CD4-positive, alpha-beta memory T cell (primary cell): ENCODE results near the gene PCP4L1. TPM values are rescaled to one million over a fixed set of nuclear protein-coding genes. Genes with fewer than 3 reads are reported as not detected.
"Not testable (repeated sequence)": the region's sequence is repeated elsewhere in the genome, so short reads cannot be mapped to it uniquely, and the experiment has no call there.

Experiments
- CTCF ChIA-PET: fragments of 350-600 bp; sonication (Branson Sonifier 250); formaldehyde crosslinking; loops from one replicate; lab custom pipeline; 2021; ENCODE audit warnings: inconsistent platforms; ENCODE audit not compliant: partially characterized antibody; lab: Charles Lee
- POLR2A ChIA-PET: fragments of 350-600 bp; sonication (Branson Sonifier 250); formaldehyde crosslinking; loops from one replicate; lab custom pipeline; 2021; ENCODE audit not compliant: partially characterized antibody; lab: Charles Lee
- DNase-seq, 5 donors: peaks; one replicate each; pipeline versions ENCODE4 v3.0.0 to v3.0.0-alpha.2; 2020 to 2022; ENCODE audit warnings: mixed read lengths in 1 of 5
- H3K27ac ChIP-seq: one replicate; pipeline ENCODE4 v1.7.0; 2013; ENCODE audit warnings: low read depth, low read length
- H3K27me3 ChIP-seq: 2 replicates; pipeline ENCODE4 v1.7.0; 2013; ENCODE audit warnings: mild to moderate bottlenecking, low read length, moderate library complexity; ENCODE audit not compliant: insufficient read depth
- H3K36me3 ChIP-seq: 2 replicates; pipeline ENCODE4 v1.7.0; 2013; ENCODE audit warnings: mild to moderate bottlenecking, low read length, moderate library complexity; ENCODE audit not compliant: insufficient read depth
- H3K4me1 ChIP-seq: 2 replicates; pipeline ENCODE4 v1.7.0; 2013; ENCODE audit warnings: mild to moderate bottlenecking, low read length, moderate library complexity; ENCODE audit not compliant: insufficient read depth
- H3K4me3 ChIP-seq, 2 donors: one replicate each; pipeline ENCODE4 v1.7.0; 2013; ENCODE audit warnings: low read length in 2 of 2, mild to moderate bottlenecking in 1 of 2
- H3K9me3 ChIP-seq, 2 donors: one replicate each; pipeline ENCODE4 v1.7.0; 2013; ENCODE audit warnings: low read length in 2 of 2, control low read depth in 1 of 2; ENCODE audit not compliant: control insufficient read depth in 1 of 2
- H3K27ac Mint-ChIP-seq, 7 donors: one replicate each; pipeline ENCODE4 v1.8.0; 2020 to 2021; ENCODE audit warnings: mixed read lengths in 7 of 7, mild to moderate bottlenecking in 6 of 7, inconsistent platforms in 3 of 7, moderate library complexity in 3 of 7
- H3K27me3 Mint-ChIP-seq, 2 donors: one replicate each; pipeline ENCODE4 v1.8.0; 2020 to 2021; ENCODE audit warnings: mixed read lengths in 2 of 2
- H3K36me3 Mint-ChIP-seq, 2 donors: one replicate each; pipeline ENCODE4 v1.8.0; 2020 to 2021; ENCODE audit warnings: mixed read lengths in 2 of 2, inconsistent platforms in 1 of 2, mild to moderate bottlenecking in 1 of 2
- H3K4me1 Mint-ChIP-seq, 4 donors: one replicate each; pipeline ENCODE4 v1.8.0; 2020 to 2021; ENCODE audit warnings: mixed read lengths in 4 of 4, mild to moderate bottlenecking in 1 of 4
- H3K4me3 Mint-ChIP-seq, 8 donors: one replicate each; pipeline ENCODE4 v1.8.0; 2020 to 2021; ENCODE audit warnings: mixed read lengths in 8 of 8, mild to moderate bottlenecking in 7 of 8, moderate library complexity in 6 of 8, inconsistent platforms in 3 of 8
- H3K9me3 Mint-ChIP-seq, 8 donors: one replicate each; pipeline ENCODE4 v1.8.0; 2020 to 2021; ENCODE audit warnings: mixed read lengths in 8 of 8, mild to moderate bottlenecking in 5 of 8, inconsistent platforms in 3 of 8, moderate library complexity in 1 of 8
- intact Hi-C: fragments of 100-400 bp; cut with micrococcal nuclease; formaldehyde crosslinking; loops from one replicate; pipeline ENCODE4 v1.15.1; 2023
- polyA plus RNA-seq, 2 donors: library from polyadenylated mRNA; unstranded; fragments of 300-500 nt; fragmentation: Illumina TruSeq; gene quantifications; one replicate each; pipeline ENCODE4 v1.2.3, GENCODE V29; 2021
- total RNA-seq, 2 experiments: library from RNA; stranded (reverse); gene quantifications; one replicate each; pipeline ENCODE4 v1.2.3, GENCODE V29; 2021

The PCP4L1 gene
- total and polyA plus RNA-seq, 4 experiments from 2014 or later: not detected

GRCh38 chr1:161224695-161225087 is 33.9 kb upstream of the PCP4L1 start:
- H3K9me3 Mint-ChIP-seq, DNase-seq, H3K4me3 Mint-ChIP-seq, H3K27me3 Mint-ChIP-seq, H3K4me3 ChIP-seq, H3K27me3 ChIP-seq, H3K9me3 ChIP-seq, H3K27ac ChIP-seq: not testable (repeated sequence)
- CTCF ChIA-PET: interaction anchor here (1.1 to 13.2 kb wide), 14 partner anchors 8 to 160 kb away, joined by 3 to 245 read pairs (median 46); partner anchors contain the start of genes ADAMTS4, CFAP126, FCER1G and NDUFS2
- peaks cover 28% of the 10 kb centered on the region for H3K4me1 ChIP-seq
- peak overlapping the region in 1 of 7 donors; percentile 17 for H3K27ac Mint-ChIP-seq
- intact Hi-C loops: loop anchor here (1.0 to 10.0 kb wide), 9 partner anchors 14 to 520 kb away; partner anchors contain the start of genes B4GALT3, CFAP126, DEDD and DUSP12
- peaks cover 4 to 23% of the 10 kb centered on the region in 2 donors for H3K36me3 Mint-ChIP-seq
- H3K4me1 Mint-ChIP-seq: peaks cover 20 to 37% (median 29%) of the 10 kb centered on the region in 4 donors
- POLR2A ChIA-PET: interaction anchor here (0.7 to 5.1 kb wide), 11 partner anchors 13 to 165 kb away, joined by 3 to 112 read pairs (median 16); partner anchors contain the start of genes NDUFS2, PPOX and UFC1
- peaks cover 16% of the 10 kb centered on the region for H3K36me3 ChIP-seq

DNA sequence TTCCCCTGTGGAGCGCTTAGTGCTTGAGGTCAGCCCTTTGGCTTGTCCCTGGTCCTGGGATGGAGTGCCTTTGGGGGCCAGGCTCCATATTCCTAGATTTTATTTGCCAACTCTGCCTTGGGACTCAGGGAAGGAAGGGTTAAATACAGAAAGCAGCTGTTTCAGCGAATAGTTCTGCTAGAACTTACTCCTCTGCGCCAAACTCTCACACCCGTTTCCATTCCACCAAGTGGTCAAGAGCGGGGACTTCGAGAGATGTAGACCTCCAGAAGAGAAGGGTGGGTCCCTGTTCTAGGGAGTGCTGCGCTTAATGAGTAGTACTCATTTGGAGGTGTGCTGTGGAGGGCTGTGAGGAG is 33.4 kb upstream of the PCP4L1 start:
- Mint-ChIP-seq H3K4me1 (peaks cover 20 to 37% (median 29%) of the 10 kb centered on the region in 4 donors), H3K27ac (peak overlapping the region; percentile 83 to 98 (median 97)), H3K9me3 (no peaks in the 10 kb centered on the region), H3K27me3 (no peaks in the 10 kb centered on the region), H3K4me3 (peak overlapping the region in 3 of 8 donors; percentile 96 to 100 (median 99)), H3K36me3 (peaks cover 4 to 24% of the 10 kb centered on the region in 2 donors)
- intact Hi-C loops: loop anchor here (1.0 to 10.0 kb wide), 9 partner anchors 15 to 520 kb away; partner anchors contain the start of genes B4GALT3, CFAP126, DEDD and DUSP12
- Histone ChIP-seq H3K27ac (peak overlapping the region; percentile 39), H3K9me3 (no peaks in the 10 kb centered on the region), H3K4me1 (peaks cover 28% of the 10 kb centered on the region), H3K4me3 (no peak overlapping the region), H3K27me3 (no peaks in the 10 kb centered on the region), H3K36me3 (peaks cover 20% of the 10 kb centered on the region)
- DNase-seq: peak in 1 of 5 donors; percentile 41
- CTCF ChIA-PET: interaction anchor here (0.7 to 13.2 kb wide), 31 partner anchors 9 to 228 kb away, joined by 3 to 245 read pairs (median 8); partner anchors contain the start of genes ADAMTS4, ARHGAP30, B4GALT3 and CFAP126
- POLR2A ChIA-PET: interaction anchor here (0.6 to 5.1 kb wide), 28 partner anchors 8 to 175 kb away, joined by 3 to 112 read pairs (median 7); partner anchors contain the start of genes ARHGAP30, CFAP126, DEDD and FCER1G

- ChIA-PET CTCF (interaction anchor here (0.7 to 13.2 kb wide), 37 partner anchors 9 to 228 kb away, joined by 3 to 245 read pairs (median 7); partner anchors contain the start of genes ADAMTS4, ARHGAP30, B4GALT3 and CFAP126), POLR2A (interaction anchor here (0.6 to 5.1 kb wide), 31 partner anchors 8 to 180 kb away, joined by 3 to 112 read pairs (median 6); partner anchors contain the start of genes ARHGAP30, CFAP126, DEDD and FCER1G)
- peaks cover 28% of the 10 kb centered on the region for H3K4me1 ChIP-seq
- peaks cover 4 to 30% of the 10 kb centered on the region in 2 donors for H3K36me3 Mint-ChIP-seq
- peak within 1 kb of the TSS; percentile 63 for H3K27ac ChIP-seq
- no peaks in the 10 kb centered on the region for H3K27me3 Mint-ChIP-seq
- DNase-seq: peak; percentile 85 to 97 (median 95)
- no peaks in the 10 kb centered on the region for H3K27me3 ChIP-seq
- peak within 1 kb of the TSS; percentile 67 to 91 for H3K4me3 ChIP-seq
- H3K4me1 Mint-ChIP-seq: peaks cover 20 to 37% (median 29%) of the 10 kb centered on the region in 4 donors
- peak within 1 kb of the TSS; percentile 89 to 98 (median 97) for H3K27ac Mint-ChIP-seq
- H3K36me3 ChIP-seq: peaks cover 24% of the 10 kb centered on the region
- peak within 1 kb of the TSS; percentile 96 to 100 (median 98) for H3K4me3 Mint-ChIP-seq
- intact Hi-C loops: loop anchor here (1.0 to 10.0 kb wide), 10 partner anchors 15 to 519 kb away; partner anchors contain the start of genes B4GALT3, CFAP126, DEDD and DUSP12
- no peaks in the 10 kb centered on the region for H3K9me3 Mint-ChIP-seq
- no peaks in the 10 kb centered on the region for H3K9me3 ChIP-seq
Observed at GRCh38 chr1:161225534-161226319, 32.8 kb upstream of the PCP4L1 start, which contains the start of gene TOMM40L. Gene TOMM40L, plus strand, starts transcription at chr1:161226060. Its CDS starts 430 bp downstream, at chr1:161226490.

GRCh38 chr1:161226320-161226711 is 32.2 kb upstream of the PCP4L1 start:
- peak overlapping the region; percentile 67 to 91 for H3K4me3 ChIP-seq
- Mint-ChIP-seq H3K9me3 (no peaks in the 10 kb centered on the region), H3K4me3 (peak overlapping the region; percentile 96 to 100 (median 98)), H3K4me1 (peaks cover 20 to 37% (median 29%) of the 10 kb centered on the region in 4 donors), H3K27ac (peak overlapping the region; percentile 89 to 98 (median 97)), H3K36me3 (peaks cover 4 to 32% of the 10 kb centered on the region in 2 donors), H3K27me3 (no peaks in the 10 kb centered on the region)
- ChIA-PET CTCF (interaction anchor here (0.7 to 13.2 kb wide), 33 partner anchors 10 to 229 kb away, joined by 3 to 245 read pairs (median 8); partner anchors contain the start of genes ADAMTS4, B4GALT3, CFAP126 and DEDD), POLR2A (interaction anchor here (0.6 to 5.1 kb wide), 24 partner anchors 11 to 181 kb away, joined by 3 to 112 read pairs (median 8); partner anchors contain the start of genes ARHGAP30, DEDD, FCER1G and NDUFS2)
- DNase-seq: peak in 1 of 5 donors; percentile 4
- peaks cover 28% of the 10 kb centered on the region for H3K4me1 ChIP-seq
- intact Hi-C loops: loop anchor here (2.0 to 10.0 kb wide), 3 partner anchors 88 to 518 kb away; partner anchors contain the start of genes CFAP126, DUSP12 and SDHC
- peaks cover 24% of the 10 kb centered on the region for H3K36me3 ChIP-seq
- H3K27ac ChIP-seq: peak overlapping the region; percentile 63
- no peaks in the 10 kb centered on the region for H3K27me3 ChIP-seq
- H3K9me3 ChIP-seq: no peaks in the 10 kb centered on the region

GRCh38 chr1:161226759-161227158 is 31.8 kb upstream of the PCP4L1 start:
- H3K27me3 Mint-ChIP-seq: no peaks in the 10 kb centered on the region
- Histone ChIP-seq H3K4me1 (peaks cover 28% of the 10 kb centered on the region), H3K27ac (peak overlapping the region; percentile 63), H3K4me3 (peak overlapping the region; percentile 67 to 91), H3K36me3 (peaks cover 24% of the 10 kb centered on the region), H3K9me3 (no peaks in the 10 kb centered on the region), H3K27me3 (no peaks in the 10 kb centered on the region)
- H3K4me1 Mint-ChIP-seq: peaks cover 20 to 37% (median 29%) of the 10 kb centered on the region in 4 donors
- peak overlapping the region in 5 of 7 donors; percentile 25 to 96 (median 90) for H3K27ac Mint-ChIP-seq
- no peak for DNase-seq
- peaks cover 4 to 32% of the 10 kb centered on the region in 2 donors for H3K36me3 Mint-ChIP-seq
- POLR2A ChIA-PET: interaction anchor here (1.2 to 5.1 kb wide), 10 partner anchors 24 to 181 kb away, joined by 3 to 112 read pairs (median 13); partner anchors contain the start of genes DEDD, NDUFS2, UFC1 and USF1
- no peaks in the 10 kb centered on the region for H3K9me3 Mint-ChIP-seq
- intact Hi-C loops: loop anchor here (1.0 to 10.0 kb wide), 6 partner anchors 65 to 518 kb away; partner anchors contain the start of genes CFAP126, DUSP12 and SDHC
- peak overlapping the region; percentile 67 to 100 (median 98) for H3K4me3 Mint-ChIP-seq
- CTCF ChIA-PET: interaction anchor here (1.3 to 13.2 kb wide), 17 partner anchors 10 to 171 kb away, joined by 3 to 245 read pairs (median 40); partner anchors contain the start of genes CFAP126, DEDD, FCER1G and NDUFS2
